ENCODE results near the gene CIRBP. TPM values are rescaled to one million over a fixed set of nuclear protein-coding genes. Genes with fewer than 3 reads are reported as not detected.
"Not testable (repeated sequence)": the region's sequence is repeated elsewhere in the genome, so short reads cannot be mapped to it uniquely, and the experiment has no call there.

Gene CIRBP
- total RNA-seq, 1 experiment from 2014 or later = 66.6 TPM

GRCh38 chr19:1302533-1303239 lies 33.6 kb downstream of the CIRBP start:
- Histone ChIP-seq H3K4me3 (ENCODE audit: low read depth in 2 of 2, low read length in 2 of 2) (no peak overlapping the region), H3K27ac (ENCODE audit: low read length) (no peak overlapping the region), H3K4me1 (ENCODE audit: control insufficient read depth, insufficient read depth, low read length) (no peaks in the 10 kb centered on the region), H3K9me3 (ENCODE audit: control insufficient read depth, insufficient read depth, low read depth, low read length) (no peaks in the 10 kb centered on the region), H3K36me3 (ENCODE audit: control insufficient read depth, insufficient read depth, low read length) (no peaks in the 10 kb centered on the region), H3K27me3 (ENCODE audit: control insufficient read depth, insufficient read depth, low read length) (no peaks in the 10 kb centered on the region)
- CTCF ChIA-PET = no interaction called here
- ATAC-seq (no peak), DNase-seq (ENCODE audit: low read depth, low spot score) (no peak)
- POLR2A ChIA-PET = no interaction called here
- intact Hi-C loops (cut with micrococcal nuclease; ENCODE audit: unreplicated experiment) (no loop called here), in situ Hi-C loops (cut with HindIII; ENCODE audit: low pct_unique_long_range_greater_than_20kb, low sequenced_read_pairs) (no loop called here)
- TF ChIP-seq SIN3A (IDR thresholded peaks at IDR 0.05; ENCODE audit: borderline replicate concordance, insufficient read depth, low read depth, low read length) (no peak), REST (IDR thresholded peaks at IDR 0.05; ENCODE audit: insufficient read depth in 1 of 2, low read depth in 2 of 2, low read length in 1 of 2) (no peak), CTCF (IDR thresholded peaks at IDR 0.05) (no peak), TCF7L2 (IDR thresholded peaks at IDR 0.05; ENCODE audit: low read depth, low read length) (no peak), POLR2AphosphoS5 (IDR thresholded peaks at IDR 0.05; ENCODE audit: low read depth, low read length) (no peak)
- no TSS peak for BruUV-seq (replicated peaks)

GRCh38 chr19:1304197-1304924 lies 35.2 kb downstream of the CIRBP start:
- Histone ChIP-seq H3K4me1 (ENCODE audit: control insufficient read depth, insufficient read depth, low read length) (no peaks in the 10 kb centered on the region), H3K36me3 (ENCODE audit: control insufficient read depth, insufficient read depth, low read length) (no peaks in the 10 kb centered on the region), H3K27ac (ENCODE audit: low read length) (no peak overlapping the region), H3K4me3 (ENCODE audit: low read depth in 2 of 2, low read length in 2 of 2) (no peak overlapping the region), H3K27me3 (ENCODE audit: control insufficient read depth, insufficient read depth, low read length) (no peaks in the 10 kb centered on the region), H3K9me3 (ENCODE audit: control insufficient read depth, insufficient read depth, low read depth, low read length) (no peaks in the 10 kb centered on the region)
- in situ Hi-C loops (cut with HindIII; ENCODE audit: low pct_unique_long_range_greater_than_20kb, low sequenced_read_pairs) (no loop called here), intact Hi-C loops (cut with micrococcal nuclease; ENCODE audit: unreplicated experiment) (no loop called here)
- CTCF ChIA-PET = no interaction called here
- no TSS peak for BruUV-seq (replicated peaks)
- no peak for TF ChIP-seq SIN3A (IDR thresholded peaks at IDR 0.05; ENCODE audit: borderline replicate concordance, insufficient read depth, low read depth, low read length)
- POLR2A ChIA-PET = no interaction called here
- DNase-seq (ENCODE audit: low read depth, low spot score) = no peak
- ATAC-seq = peak; percentile 57; the same call in 1 of the 2 replicates

GRCh38 chr19:1305354-1305753 lies 36.2 kb downstream of the CIRBP start:
- ATAC-seq; intact Hi-C loops (cut with micrococcal nuclease; ENCODE audit: unreplicated experiment); H3K27ac ChIP-seq (ENCODE audit: low read length); H3K9me3 ChIP-seq (ENCODE audit: control insufficient read depth, insufficient read depth, low read depth, low read length); H3K27me3 ChIP-seq (ENCODE audit: control insufficient read depth, insufficient read depth, low read length); H3K36me3 ChIP-seq (ENCODE audit: control insufficient read depth, insufficient read depth, low read length); POLR2A ChIA-PET; DNase-seq (ENCODE audit: low read depth, low spot score); CTCF ChIA-PET; H3K4me1 ChIP-seq (ENCODE audit: control insufficient read depth, insufficient read depth, low read length); BruUV-seq (replicated peaks); H3K4me3 ChIP-seq (ENCODE audit: low read depth in 2 of 2, low read length in 2 of 2); in situ Hi-C loops (cut with HindIII; ENCODE audit: low pct_unique_long_range_greater_than_20kb, low sequenced_read_pairs): not testable (repeated sequence)

Measured in Panc1 (cell line).